Activated CD4-positive, alpha-beta T cell treated with anti-CD3 and anti-CD28 coated beads, Interleukin-2, amount 50 U/mL, for 24 hours (primary cell): Measurements from ENCODE around the gene CDX2.

Experiments
- DNase-seq, 2 donors: peaks; one replicate each; pipeline ENCODE4 v3.0.0-alpha.2; 2020; ENCODE audit warnings: low read depth in 1 of 2, low spot score in 1 of 2

The CDX2 gene

GRCh38 chr13:27918918-27919658, 50.0 kb downstream of the CDX2 start:
- no peak for DNase-seq

- DNase-seq = no peak
Measured at GRCh38 chr13:27918041-27918917, 50.8 kb downstream of the CDX2 start.

- DNase-seq = no peak
Measured at GRCh38 chr13:27917121-27917947, 51.8 kb downstream of the CDX2 start.

GRCh38 chr13:27915301-27916207, 53.6 kb downstream of the CDX2 start:
- no peak for DNase-seq

- no peak for DNase-seq
Measured at GRCh38 chr13:27913160-27913559, 56.0 kb downstream of the CDX2 start.

GRCh38 chr13:27911521-27911920, 57.6 kb downstream of the CDX2 start:
- no peak for DNase-seq
